Mesodermal cell (in vitro differentiated cells): ENCODE measurements around the gene HOXD4.

Experiments used
- H3K27ac ChIP-seq: 2 replicates; pipeline ENCODE4 v1.7.0; 2013; ENCODE audit warnings: mild to moderate bottlenecking, low read depth, low read length, moderate library complexity; ENCODE audit not compliant: severe bottlenecking
- H3K36me3 ChIP-seq: 2 replicates; pipeline ENCODE4 v1.7.1; 2013; ENCODE audit warnings: mild to moderate bottlenecking, low read length, moderate library complexity; ENCODE audit not compliant: control insufficient read depth, insufficient read depth
- H3K4me1 ChIP-seq: one replicate; pipeline ENCODE4 v1.7.1; 2013; ENCODE audit warnings: mild to moderate bottlenecking, low read length; ENCODE audit not compliant: insufficient read depth, control insufficient read depth, poor library complexity, severe bottlenecking
- H3K4me3 ChIP-seq: 2 replicates; pipeline ENCODE4 v1.7.0; 2013; ENCODE audit warnings: low read length, control low read depth, mild to moderate bottlenecking; ENCODE audit not compliant: insufficient read depth, poor library complexity, severe bottlenecking; ENCODE audit errors: extremely low read depth
- H3K9me3 ChIP-seq: 2 replicates; pipeline ENCODE4 v1.7.1; 2013; ENCODE audit warnings: mild to moderate bottlenecking, low read length, moderate library complexity; ENCODE audit not compliant: control insufficient read depth
- WGBS, 2 experiments: methylation state at CpG; one replicate each; pipeline ENCODE4 v1.1.5; 2013; ENCODE audit warnings: missing lambda C conversion rate in 2 of 2; ENCODE audit not compliant: insufficient coverage in 2 of 2; 5-methylcytosine and 5-hydroxymethylcytosine counted together

Gene HOXD4

GRCh38 chr2:176123411-176124109 lies 27.8 kb upstream of the HOXD4 start:
- Histone ChIP-seq H3K9me3 (no peaks in the 10 kb centered on the region), H3K36me3 (no peaks in the 10 kb centered on the region), H3K27ac (no peak overlapping the region), H3K4me3 (peak overlapping the region; percentile 26), H3K4me1 (no peaks in the 10 kb centered on the region)
- 2 to 3% methylated on average over 27 to 36 of the region's 40 CpGs for WGBS, 2 experiments

- 9 to 16% methylated on average over 27 to 30 of the region's 34 CpGs for WGBS, 2 experiments
- no peaks in the 10 kb centered on the region for H3K36me3 ChIP-seq
- H3K4me3 ChIP-seq = peak overlapping the region; percentile 26
- H3K9me3 ChIP-seq = no peaks in the 10 kb centered on the region
- no peak overlapping the region for H3K27ac ChIP-seq
- H3K4me1 ChIP-seq = no peaks in the 10 kb centered on the region
Measured at GRCh38 chr2:176124110-176124946, 27.0 kb upstream of the HOXD4 start.

- Histone ChIP-seq H3K36me3 (no peaks in the 10 kb centered on the region), H3K27ac (no peak overlapping the region), H3K4me1 (no peaks in the 10 kb centered on the region), H3K4me3 (no peak overlapping the region), H3K9me3 (no peaks in the 10 kb centered on the region)
- 19 to 25% methylated on average over 5 to 7 of the region's 9 CpGs for WGBS, 2 experiments
Measured at GRCh38 chr2:176124947-176125771, 26.2 kb upstream of the HOXD4 start.

- Histone ChIP-seq H3K4me1 (no peaks in the 10 kb centered on the region), H3K4me3 (no peak overlapping the region), H3K36me3 (no peaks in the 10 kb centered on the region), H3K9me3 (no peaks in the 10 kb centered on the region), H3K27ac (no peak overlapping the region)
- WGBS, 2 experiments = 14 to 15% methylated on average over 5 to 6 of the region's 6 CpGs
Measured at GRCh38 chr2:176125772-176126054, 25.6 kb upstream of the HOXD4 start.

- H3K27ac ChIP-seq = no peak overlapping the region
- H3K36me3 ChIP-seq = no peaks in the 10 kb centered on the region
- H3K4me3 ChIP-seq = no peak overlapping the region
- WGBS, 2 experiments = 14 to 20% methylated on average over 1 to 2 of the region's 13 CpGs
- no peaks in the 10 kb centered on the region for H3K4me1 ChIP-seq
- H3K9me3 ChIP-seq = no peaks in the 10 kb centered on the region
Measured at GRCh38 chr2:176126929-176127773, 24.2 kb upstream of the HOXD4 start.

GRCh38 chr2:176127774-176128072 lies 23.6 kb upstream of the HOXD4 start:
- Histone ChIP-seq H3K4me1 (no peaks in the 10 kb centered on the region), H3K36me3 (no peaks in the 10 kb centered on the region), H3K9me3 (no peaks in the 10 kb centered on the region), H3K27ac (no peak overlapping the region), H3K4me3 (no peak overlapping the region)
- WGBS, 2 experiments = 33 to 67% methylated on average over 3 of the region's 4 CpGs

GRCh38 chr2:176128172-176128981 lies 23.0 kb upstream of the HOXD4 start:
- no peak overlapping the region for H3K4me3 ChIP-seq
- H3K4me1 ChIP-seq = no peaks in the 10 kb centered on the region
- no peak overlapping the region for H3K27ac ChIP-seq
- H3K36me3 ChIP-seq = no peaks in the 10 kb centered on the region
- no peaks in the 10 kb centered on the region for H3K9me3 ChIP-seq
- 2 to 3% methylated on average over 37 to 42 of the region's 49 CpGs for whole genome bisulfite sequencing, 2 experiments

- H3K9me3 ChIP-seq = no peaks in the 10 kb centered on the region
- no peaks in the 10 kb centered on the region for H3K4me1 ChIP-seq
- H3K4me3 ChIP-seq = peak within 1 kb of the TSS; percentile 30
- 0 to 1% methylated on average over 43 to 55 of the region's 64 CpGs for WGBS, 2 experiments
- no peaks in the 10 kb centered on the region for H3K36me3 ChIP-seq
- no peak within 1 kb of the TSS for H3K27ac ChIP-seq
Measured at GRCh38 chr2:176128982-176129796, 22.2 kb upstream of the HOXD4 start, which contains the start of gene HOXD8. TSS of gene HOXD8 (plus strand) at chr2:176129705. CDS start at chr2:176130367, 662 bp downstream.

GRCh38 chr2:176129813-176130146 lies 21.6 kb upstream of the HOXD4 start:
- no peaks in the 10 kb centered on the region for H3K4me1 ChIP-seq
- H3K27ac ChIP-seq = no peak overlapping the region
- H3K36me3 ChIP-seq = no peaks in the 10 kb centered on the region
- WGBS, 2 experiments = 1 to 2% methylated on average over 27 to 38 of the region's 43 CpGs
- H3K9me3 ChIP-seq = no peaks in the 10 kb centered on the region
- peak overlapping the region; percentile 29 for H3K4me3 ChIP-seq
